Tibial artery (tissue), 4 donors: ENCODE results near the gene CHD3.

Source experiments
- DNase-seq, 2 donors: peaks; one replicate each; pipeline ENCODE4 v3.0.0-alpha.2; 2019
- H3K27ac ChIP-seq, 2 donors: fragments of 200-600 bp; sonication (generic) in 1 of 2; 1 replicate in 1 of 2; 2 replicates in 1 of 2; pipeline ENCODE4 v1.5.1; 2018 to 2019; ENCODE audit warnings: mild to moderate bottlenecking in 1 of 2
- H3K27me3 ChIP-seq, 2 donors: fragments of 200-600 bp; sonication (generic) in 1 of 2; one replicate each; pipeline versions ENCODE4 v1.5.1 to v1.6.0; 2016 to 2019
- H3K36me3 ChIP-seq, 3 donors: fragments of 200-600 bp; sonication (generic) in 2 of 3; one replicate each; pipeline ENCODE4 v1.5.1; 2016 to 2019; ENCODE audit warnings: mild to moderate bottlenecking in 2 of 3
- H3K4me1 ChIP-seq, 4 donors: fragments of 200-600 bp; sonication (generic) in 2 of 4; 1 replicate in 3 of 4; 2 replicates in 1 of 4; pipeline ENCODE4 v1.5.1; 2016 to 2019
- H3K4me3 ChIP-seq, 2 donors: fragments of 200-600 bp; sonication (generic) in 1 of 2; 1 replicate in 1 of 2; 2 replicates in 1 of 2; pipeline ENCODE4 v1.5.1; 2018 to 2019; ENCODE audit warnings: mild to moderate bottlenecking in 2 of 2
- H3K9me3 ChIP-seq, 3 donors: fragments of 200-600 bp; sonication (generic) in 1 of 3; one replicate each; pipeline ENCODE4 v1.5.1; 2016 to 2019
- intact Hi-C: fragments of 100-400 bp; cut with DNase I; formaldehyde crosslinking; loops from one replicate; pipeline ENCODE4 v1.15.0; 2023; ENCODE audit warnings: low total_unique reads
- TF ChIP-seq, protein P1 (sequence below), 2 experiments: fragments of 200-600 bp in 1 of 2; fragments of 450-650 bp in 1 of 2; IDR thresholded peaks; one replicate each; pipeline ENCODE4 v1.5.1; 2017 to 2019; ENCODE audit warnings: antibody characterized with exemption in 2 of 2, mild to moderate bottlenecking in 1 of 2, moderate library complexity in 1 of 2

CHD3 gene

DNA sequence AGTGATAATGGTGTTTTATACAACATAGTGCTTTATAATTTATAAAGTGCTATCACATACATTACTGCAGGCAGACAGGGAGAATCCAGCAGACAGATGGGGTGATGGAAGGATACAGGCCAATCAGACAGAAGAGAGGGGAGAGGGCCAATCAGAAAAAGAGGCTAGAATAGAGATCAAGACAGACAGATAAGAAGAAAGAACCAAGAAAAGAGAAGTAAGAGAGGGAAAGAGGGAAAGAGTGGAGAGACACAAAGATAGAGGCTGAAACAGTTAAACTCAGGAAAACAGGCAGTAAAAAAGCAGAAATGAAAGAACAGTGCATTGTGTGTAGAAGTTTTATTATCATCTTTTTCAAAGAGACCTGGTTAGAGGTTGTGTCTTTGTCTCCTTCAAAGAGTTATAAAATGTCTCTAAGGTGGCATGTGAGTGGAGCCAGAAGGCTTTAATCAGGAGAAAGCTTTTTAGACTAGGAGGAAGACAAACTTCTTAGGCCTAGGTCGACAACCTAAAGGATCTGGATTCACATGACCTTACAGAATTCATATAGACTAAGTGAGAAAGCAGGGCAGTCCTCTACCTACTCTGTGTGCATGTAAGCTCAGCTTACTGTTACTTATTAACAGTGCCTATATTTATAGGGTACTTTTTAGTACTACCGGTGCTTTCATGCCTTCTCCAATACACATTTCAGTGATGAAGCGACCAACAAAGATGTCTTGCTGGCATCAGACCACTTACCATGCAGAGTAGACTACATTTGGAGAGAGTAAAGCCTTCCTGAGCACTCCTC is 8.3 kb upstream of the CHD3 start:
- Histone ChIP-seq H3K27ac (no peak overlapping the region), H3K36me3 (peaks cover 0 to 16% (median 6%) of the 10 kb centered on the region in 3 donors), H3K9me3 (no peaks in the 10 kb centered on the region), H3K4me3 (no peak overlapping the region), H3K4me1 (peaks cover 0 to 7% (median under 1%) of the 10 kb centered on the region in 4 donors), H3K27me3 (peaks cover 0 to 15% of the 10 kb centered on the region in 2 donors)
- DNase-seq: no peak
- TF ChIP-seq, protein P1, sequence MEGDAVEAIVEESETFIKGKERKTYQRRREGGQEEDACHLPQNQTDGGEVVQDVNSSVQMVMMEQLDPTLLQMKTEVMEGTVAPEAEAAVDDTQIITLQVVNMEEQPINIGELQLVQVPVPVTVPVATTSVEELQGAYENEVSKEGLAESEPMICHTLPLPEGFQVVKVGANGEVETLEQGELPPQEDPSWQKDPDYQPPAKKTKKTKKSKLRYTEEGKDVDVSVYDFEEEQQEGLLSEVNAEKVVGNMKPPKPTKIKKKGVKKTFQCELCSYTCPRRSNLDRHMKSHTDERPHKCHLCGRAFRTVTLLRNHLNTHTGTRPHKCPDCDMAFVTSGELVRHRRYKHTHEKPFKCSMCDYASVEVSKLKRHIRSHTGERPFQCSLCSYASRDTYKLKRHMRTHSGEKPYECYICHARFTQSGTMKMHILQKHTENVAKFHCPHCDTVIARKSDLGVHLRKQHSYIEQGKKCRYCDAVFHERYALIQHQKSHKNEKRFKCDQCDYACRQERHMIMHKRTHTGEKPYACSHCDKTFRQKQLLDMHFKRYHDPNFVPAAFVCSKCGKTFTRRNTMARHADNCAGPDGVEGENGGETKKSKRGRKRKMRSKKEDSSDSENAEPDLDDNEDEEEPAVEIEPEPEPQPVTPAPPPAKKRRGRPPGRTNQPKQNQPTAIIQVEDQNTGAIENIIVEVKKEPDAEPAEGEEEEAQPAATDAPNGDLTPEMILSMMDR (IDR thresholded peaks at IDR 0.05): no peak
- intact Hi-C loops: no loop called here

DNA sequence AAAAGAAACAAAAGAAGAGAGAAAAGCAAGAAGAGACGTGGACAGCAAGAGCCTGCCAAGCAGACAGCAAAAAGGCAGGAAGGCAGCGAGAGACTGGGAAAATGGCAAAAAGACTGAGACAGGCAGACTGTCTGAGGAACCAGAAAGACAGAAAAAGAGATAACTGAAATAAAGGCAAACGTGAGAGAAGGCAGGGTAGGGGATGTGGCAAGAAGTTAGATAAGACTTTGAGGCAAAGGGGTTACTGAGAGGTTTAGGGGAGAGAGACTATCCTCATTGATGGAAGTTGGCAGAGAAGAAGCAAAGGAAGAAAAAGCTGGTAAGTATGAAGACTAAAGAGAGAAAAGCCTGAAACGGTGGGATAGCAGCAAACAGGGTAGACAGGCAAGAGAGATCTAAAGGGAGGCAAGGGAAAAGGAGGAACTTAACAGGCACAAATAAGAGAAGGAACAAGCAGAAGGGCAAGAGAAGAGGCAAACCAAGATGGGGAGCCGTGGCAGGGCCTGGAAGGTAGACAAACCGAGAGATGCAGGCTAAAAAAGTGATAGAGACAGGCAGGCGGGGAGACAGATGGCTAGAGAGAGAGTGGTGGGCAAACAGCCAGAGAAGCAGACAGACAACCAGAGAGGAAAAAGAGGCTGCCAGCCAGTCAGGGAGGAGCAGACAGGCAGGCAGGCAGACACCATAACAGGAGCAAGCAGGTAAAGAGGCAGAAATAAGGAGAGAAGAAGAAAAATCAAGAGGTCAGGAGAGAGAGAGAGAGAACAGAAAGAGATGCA is 7.1 kb upstream of the CHD3 start:
- Histone ChIP-seq H3K27me3 (peaks cover 0 to 22% of the 10 kb centered on the region in 2 donors), H3K9me3 (no peaks in the 10 kb centered on the region), H3K4me1 (peaks cover 0 to 19% (median 11%) of the 10 kb centered on the region in 4 donors), H3K36me3 (peaks cover 0 to 16% (median 6%) of the 10 kb centered on the region in 3 donors), H3K27ac (no peak overlapping the region), H3K4me3 (no peak overlapping the region)
- TF ChIP-seq, protein P1 (IDR thresholded peaks at IDR 0.05): no peak
- DNase-seq: no peak
- intact Hi-C loops: no loop called here

DNA sequence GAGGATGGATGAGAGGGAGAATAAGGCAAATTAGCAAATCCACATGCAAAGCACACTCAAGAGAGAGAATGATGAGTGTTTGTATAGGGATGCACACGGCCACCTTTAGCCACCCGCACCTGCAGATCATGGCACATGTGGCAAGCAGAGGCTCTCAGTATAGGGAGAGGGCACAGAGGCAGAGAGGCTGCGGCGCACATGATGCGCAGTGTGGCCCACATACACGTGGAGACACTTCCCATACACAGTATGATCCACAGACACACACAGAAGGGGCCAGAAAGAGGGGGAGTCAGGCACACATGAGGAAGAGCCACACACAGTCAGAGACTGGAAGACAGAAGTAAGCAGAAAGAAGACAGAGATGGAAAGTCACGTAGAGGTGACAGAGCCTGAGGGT is 6.5 kb upstream of the CHD3 start:
- Histone ChIP-seq H3K27me3 (peaks cover 0 to 22% of the 10 kb centered on the region in 2 donors), H3K36me3 (peaks cover 0 to 16% (median 6%) of the 10 kb centered on the region in 3 donors), H3K4me1 (peaks cover 0 to 25% (median 17%) of the 10 kb centered on the region in 4 donors), H3K27ac (no peak overlapping the region), H3K4me3 (no peak overlapping the region), H3K9me3 (no peaks in the 10 kb centered on the region)
- intact Hi-C loops: no loop called here
- TF ChIP-seq, protein P1 (IDR thresholded peaks at IDR 0.05): no peak
- no peak for DNase-seq

DNA sequence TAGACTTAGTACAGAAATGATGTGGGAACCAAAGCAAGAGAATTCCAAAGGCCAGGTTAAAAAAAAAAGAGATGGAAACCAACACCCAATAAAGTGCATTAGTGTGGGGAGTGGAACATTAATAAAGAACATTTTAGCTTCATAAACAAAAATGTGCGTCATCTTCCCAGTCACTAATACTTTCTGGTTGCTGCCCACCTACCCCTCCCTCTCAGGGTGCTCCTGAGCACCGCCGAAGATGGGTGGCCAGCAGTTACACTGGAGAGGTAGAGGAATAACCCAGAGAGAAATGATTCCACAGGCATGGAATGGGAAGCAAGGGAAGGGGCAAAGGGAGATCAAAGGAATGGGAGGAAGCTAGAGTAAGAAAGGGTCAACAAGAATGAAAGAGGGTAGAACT is 6.0 kb upstream of the CHD3 start:
- intact Hi-C loops: no loop called here
- no peak for DNase-seq
- TF ChIP-seq, protein P1 (IDR thresholded peaks at IDR 0.05): no peak
- Histone ChIP-seq H3K4me3 (no peak overlapping the region), H3K9me3 (no peaks in the 10 kb centered on the region), H3K27ac (peak overlapping the region in 1 of 2 donors; percentile 58), H3K36me3 (peaks cover 0 to 16% (median 6%) of the 10 kb centered on the region in 3 donors), H3K27me3 (peaks cover 0 to 22% of the 10 kb centered on the region in 2 donors), H3K4me1 (peaks cover under 1 to 29% (median 21%) of the 10 kb centered on the region in 4 donors)

- no peak for DNase-seq
- intact Hi-C loops: no loop called here
- Histone ChIP-seq H3K9me3 (no peaks in the 10 kb centered on the region), H3K27ac (peak overlapping the region; percentile 58 to 80), H3K27me3 (peaks cover 0 to 22% of the 10 kb centered on the region in 2 donors), H3K4me1 (peaks cover 10 to 42% (median 32%) of the 10 kb centered on the region in 4 donors), H3K4me3 (peak overlapping the region; percentile 62 to 66), H3K36me3 (peaks cover 0 to 16% (median 0%) of the 10 kb centered on the region in 3 donors)
- TF ChIP-seq, protein P1 (IDR thresholded peaks at IDR 0.05): no peak
Observed at GRCh38 chr17:7883781-7884386, 4.7 kb upstream of the CHD3 start.
